Measurements from ENCODE around the gene SEMA4F.
A peak's percentile ranks its signal among the peaks of the same experiment; 100 is the strongest.

The SEMA4F gene

DNA sequence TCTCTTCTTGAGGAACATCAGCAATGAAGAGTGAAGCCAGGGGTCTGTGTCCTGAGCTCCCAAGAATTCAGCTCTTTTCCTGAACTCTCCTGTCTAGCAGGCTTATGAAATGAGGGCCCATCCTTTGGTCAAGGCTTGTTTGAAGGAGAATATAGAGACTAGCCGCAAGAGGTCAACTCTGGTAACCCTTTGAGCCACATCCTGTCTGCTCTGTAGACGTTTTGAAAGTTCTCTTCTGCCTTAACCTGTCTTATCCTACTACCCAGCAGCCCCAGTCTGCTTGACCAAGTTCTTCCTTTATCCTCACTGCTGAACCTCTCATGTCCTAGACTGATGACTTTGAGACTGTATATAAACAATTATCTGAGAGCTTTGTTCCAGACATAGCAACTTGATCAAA lies 5.4 kb downstream of the SEMA4F start:
- DNase-seq: no peak

DNA sequence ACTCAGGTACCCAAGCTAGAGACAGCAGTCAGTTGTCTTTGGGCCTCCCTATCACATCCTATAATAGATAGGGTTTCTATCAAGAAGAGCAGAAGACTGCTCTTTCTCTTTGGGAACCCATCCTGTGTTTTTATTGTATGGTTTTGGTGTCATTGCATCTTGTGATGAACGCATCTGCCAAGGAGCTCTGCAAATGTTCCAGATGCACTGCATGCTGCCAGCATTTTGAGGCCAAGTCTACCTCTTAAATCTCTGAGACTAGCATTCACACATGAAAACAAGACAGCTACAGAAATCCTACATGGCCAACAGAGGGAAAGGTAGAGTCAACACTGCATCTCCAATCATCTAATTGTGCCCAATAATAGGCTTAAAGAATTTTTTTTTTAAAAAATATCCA lies 14.0 kb downstream of the SEMA4F start:
- DNase-seq: no peak

DNA sequence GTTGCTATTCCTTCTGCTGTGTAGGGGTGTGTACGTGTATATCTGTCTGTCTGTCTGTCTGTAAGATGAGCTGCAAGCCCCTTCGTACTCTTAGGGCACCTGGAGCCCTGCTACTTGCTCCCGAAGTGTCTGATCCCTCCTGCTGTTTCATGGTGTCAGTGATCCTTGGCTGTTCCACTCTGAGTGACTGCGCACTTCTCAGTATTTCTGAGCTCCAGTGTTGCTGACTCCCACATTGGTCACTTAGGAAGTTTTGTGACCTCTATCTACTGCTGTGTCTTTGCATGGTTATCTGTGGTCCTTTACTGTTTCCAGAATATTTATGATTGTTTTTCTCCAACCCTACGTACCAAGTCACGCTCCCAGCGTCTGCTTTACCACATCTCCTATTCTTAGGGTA lies 16.2 kb downstream of the SEMA4F start:
- no peak for DNase-seq

DNA sequence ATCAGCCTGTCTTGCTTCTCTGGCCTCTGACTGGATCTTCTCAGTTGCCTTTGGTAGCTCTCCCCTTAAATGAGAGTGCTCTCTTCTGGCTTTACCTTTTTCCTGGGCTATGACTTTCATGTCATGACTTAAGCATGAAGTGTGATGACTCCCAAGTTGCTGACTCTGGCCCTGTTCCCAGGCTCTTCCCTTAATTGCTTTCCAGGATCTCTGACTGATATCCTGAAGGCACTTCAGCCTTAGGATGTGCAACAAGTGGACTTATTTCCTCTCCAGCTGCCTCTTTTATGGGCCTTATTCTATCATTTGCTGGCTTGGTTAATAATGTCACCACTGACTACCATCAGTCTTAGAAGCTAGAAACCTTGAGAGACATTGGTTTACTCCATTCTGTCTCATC lies 17.4 kb downstream of the SEMA4F start:
- DNase-seq: no peak

DNA sequence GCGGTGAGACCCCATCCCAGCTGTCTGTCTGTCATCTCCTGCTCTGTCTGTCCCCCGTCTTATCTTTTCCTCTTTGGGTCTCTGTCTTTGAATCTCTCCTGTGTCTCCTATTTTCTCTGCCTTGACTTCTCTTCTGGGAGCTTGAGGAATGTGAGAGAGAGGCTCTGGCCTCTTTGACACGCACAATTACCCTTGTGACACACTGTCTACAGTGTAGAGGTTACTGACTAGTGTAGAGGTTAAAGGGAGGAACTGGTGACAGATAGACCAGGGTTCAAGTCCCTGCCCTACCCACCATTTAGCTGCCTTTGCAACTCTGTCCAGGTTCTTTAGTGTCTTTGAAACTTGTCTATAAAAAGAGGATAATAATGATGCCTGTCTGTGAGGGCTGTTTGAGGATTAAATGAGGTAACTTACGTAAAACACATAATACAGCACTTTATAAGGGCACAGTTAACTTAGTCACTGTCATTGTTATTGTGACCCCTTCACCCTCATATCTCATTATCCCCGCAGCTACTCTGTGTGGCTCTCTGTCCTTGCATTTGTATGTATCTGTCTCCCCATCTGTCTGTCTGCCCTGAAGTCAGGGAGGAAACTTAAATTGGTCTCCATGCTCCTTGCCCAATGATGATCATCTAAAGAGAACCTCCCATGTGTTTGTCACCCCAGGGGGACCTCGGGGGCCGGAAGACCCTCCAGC lies 19.9 kb downstream of the SEMA4F start:
- DNase-seq: no peak

DNA sequence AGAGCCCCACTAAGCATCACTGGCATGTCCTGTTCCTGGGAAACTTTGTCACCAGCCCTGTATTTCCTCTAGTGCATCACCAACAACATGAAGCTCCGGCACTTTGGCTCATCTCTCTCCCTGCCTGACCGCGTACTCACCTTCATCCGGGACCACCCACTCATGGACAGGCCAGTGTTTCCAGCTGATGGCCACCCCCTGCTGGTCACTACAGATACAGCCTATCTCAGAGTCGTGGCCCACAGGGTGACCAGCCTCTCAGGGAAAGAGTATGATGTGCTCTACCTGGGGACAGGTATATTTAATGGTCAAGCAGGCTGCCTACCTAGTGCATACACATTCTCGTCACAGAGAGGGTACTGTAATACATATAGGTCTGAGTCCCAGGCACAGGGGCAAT lies 21.0 kb downstream of the SEMA4F start:
- no peak for DNase-seq

DNA sequence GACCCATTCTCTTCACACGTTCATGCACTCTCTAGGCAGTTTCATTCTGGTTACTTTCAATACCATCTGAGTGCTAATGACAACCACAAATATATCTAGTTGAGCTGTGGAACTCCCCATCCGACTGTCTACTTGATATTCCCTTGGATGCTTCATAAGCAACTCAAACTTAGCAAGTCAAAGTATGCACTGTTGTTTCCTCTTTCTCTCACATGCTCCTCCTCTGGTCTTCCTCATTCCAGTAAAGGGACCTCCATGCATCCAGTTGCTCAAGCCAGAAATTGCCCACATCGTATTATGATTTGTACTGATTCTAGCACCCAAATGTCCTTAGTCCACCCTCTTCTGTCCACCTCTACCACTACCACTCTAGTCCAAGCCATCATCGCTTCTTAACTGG lies 22.3 kb downstream of the SEMA4F start:
- DNase-seq: no peak

DNA sequence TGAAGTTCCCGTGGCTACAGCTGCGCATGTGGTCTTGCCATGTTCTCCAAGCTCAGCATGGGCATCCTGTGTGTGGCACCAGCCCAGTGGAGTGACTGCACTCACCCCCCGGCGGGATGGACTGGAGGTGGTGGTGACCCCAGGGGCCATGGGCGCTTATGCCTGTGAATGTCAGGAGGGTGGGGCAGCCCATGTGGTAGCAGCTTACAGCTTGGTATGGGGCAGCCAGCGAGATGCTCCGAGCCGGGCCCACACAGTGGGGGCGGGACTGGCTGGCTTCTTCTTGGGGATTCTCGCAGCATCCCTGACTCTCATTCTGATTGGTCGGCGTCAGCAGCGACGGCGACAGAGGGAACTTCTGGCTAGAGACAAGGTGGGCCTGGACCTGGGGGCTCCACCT lies 25.6 kb downstream of the SEMA4F start:
- DNase-seq: no peak

DNA sequence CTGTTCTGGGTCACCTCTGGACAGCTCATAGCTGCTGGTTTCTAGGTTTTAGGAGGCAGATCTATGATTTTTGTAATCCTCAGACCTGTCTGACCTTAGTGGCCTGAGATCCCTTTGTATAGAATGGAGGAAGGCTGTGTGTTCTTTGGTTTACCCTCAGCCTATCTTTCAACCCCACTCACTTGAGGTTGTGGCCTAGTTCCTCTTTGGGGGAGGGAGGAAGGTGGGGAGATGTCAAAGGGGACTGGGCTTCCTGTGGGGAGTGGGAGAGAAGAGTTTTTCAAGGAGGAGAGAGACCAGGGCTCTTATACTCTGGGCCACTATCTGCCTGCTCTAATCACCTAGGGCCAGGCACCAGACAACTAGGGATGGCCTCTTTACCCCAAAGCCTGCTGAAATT lies 28.5 kb downstream of the SEMA4F start:
- no peak for DNase-seq

DNA sequence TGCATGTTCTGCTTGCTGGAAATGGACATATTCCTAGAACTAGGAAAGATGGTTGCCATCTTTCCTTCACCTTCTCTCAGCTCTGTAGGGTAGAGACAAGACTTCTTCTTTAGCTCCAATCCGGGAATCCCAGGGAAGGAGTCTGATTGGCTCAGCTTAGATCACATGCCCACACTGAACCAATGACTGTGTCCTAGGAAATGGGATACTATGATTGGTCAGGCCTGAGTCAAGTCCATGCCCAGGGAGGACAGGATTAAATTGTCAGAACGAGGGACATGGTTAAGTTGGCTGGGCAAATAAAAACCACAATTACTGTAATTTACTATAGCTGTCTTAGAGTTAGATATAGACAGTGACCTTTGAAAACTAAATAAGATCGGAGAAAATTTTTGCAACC lies 31.4 kb downstream of the SEMA4F start:
- no peak for DNase-seq

DNA sequence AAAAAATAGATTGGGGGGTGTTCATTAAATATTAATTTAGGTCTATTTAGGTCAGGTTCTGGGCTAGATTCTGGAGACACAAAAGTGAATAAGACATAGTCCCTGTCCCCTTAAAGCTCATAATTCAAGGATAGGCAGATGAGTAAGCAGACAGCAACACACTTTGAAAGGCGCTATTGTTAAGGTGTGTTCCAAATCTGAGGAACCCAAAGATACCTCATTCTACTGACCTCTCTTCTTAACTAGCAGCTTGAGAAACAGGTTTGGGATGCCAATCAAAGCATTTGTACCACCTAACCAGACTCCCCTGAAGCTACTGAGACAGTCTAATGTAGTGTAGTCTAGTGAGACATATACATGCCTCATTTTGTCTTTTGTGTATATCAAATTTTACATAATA lies 34.8 kb downstream of the SEMA4F start:
- DNase-seq: no peak

DNA sequence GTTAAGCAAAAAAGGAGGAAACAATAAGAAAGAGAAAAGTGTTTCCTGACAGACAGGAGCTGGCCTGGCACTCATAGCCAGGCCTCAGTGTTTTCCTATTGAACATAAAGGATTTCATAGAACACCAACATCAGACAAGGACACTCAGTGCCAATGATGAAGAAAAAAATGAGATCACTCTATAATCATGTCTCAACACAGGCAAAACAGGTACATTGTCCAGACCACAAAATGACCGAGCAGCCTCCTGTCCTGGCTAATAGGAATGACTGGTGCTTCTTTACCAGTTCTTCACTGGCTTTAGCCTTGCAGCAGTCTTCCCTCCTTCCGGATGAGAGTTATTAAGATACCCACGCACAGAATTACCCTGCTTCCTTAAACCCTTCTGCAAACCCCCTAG lies 35.6 kb downstream of the SEMA4F start:
- no peak for DNase-seq

DNA sequence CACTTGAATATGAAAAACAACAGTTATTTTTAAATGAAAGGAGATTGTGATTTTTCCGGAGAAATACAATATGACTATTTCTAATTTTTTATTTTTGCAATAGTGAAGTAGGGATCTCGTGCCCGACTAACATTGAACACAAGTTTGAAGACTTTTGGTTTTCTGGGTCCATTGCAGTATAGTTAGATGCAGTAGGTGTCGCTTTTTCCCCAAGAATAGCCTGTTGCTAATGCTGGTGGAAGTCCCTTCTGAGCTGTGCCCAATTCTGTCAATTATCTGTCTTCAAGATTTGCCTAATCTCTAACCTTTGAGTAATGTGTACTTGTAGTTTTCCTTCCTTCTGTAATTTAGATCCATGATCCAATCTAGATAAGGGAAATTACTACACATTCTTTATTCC lies 36.5 kb downstream of the SEMA4F start:
- DNase-seq: peak in 1 of 2 experiments; percentile 67

DNA sequence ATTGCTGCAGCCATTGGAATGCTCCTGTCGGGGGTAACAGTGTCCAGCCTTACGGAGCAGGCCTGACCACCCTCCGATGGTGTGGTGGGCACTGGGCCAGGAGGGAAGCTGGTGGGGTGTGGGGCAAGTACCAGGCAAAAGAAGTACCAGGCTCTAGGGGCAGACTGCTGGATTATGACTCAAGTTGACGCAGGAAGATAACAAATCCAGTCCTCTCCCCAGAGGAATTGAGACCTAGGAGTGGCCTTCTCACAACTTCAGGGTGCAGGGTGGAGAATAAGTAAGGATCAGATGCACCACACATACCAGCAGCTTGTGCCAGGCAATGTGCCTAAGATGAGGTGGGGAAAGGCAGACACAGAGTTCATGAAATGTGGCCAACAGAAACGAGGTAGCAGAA lies 37.9 kb downstream of the SEMA4F start:
- no peak for DNase-seq

DNA sequence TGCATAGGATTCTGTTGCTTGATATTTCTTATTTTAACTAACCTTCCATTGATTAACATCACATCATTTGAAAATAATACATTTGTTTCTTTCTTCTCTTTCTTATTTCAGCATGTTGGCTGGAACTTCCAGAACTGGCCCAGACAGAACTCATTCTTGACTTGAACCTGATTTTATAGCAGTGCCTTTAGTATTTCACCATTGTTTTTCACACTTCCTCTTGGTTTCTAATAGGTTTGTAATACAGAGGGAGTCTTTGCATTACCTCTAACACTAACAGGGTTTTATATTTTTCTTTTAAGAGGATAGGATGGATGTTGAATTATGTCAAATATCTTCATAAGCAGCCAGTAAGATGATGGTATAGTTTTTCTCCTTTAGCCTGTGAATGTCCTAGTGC lies 39.2 kb downstream of the SEMA4F start:
- no peak for DNase-seq

DNA sequence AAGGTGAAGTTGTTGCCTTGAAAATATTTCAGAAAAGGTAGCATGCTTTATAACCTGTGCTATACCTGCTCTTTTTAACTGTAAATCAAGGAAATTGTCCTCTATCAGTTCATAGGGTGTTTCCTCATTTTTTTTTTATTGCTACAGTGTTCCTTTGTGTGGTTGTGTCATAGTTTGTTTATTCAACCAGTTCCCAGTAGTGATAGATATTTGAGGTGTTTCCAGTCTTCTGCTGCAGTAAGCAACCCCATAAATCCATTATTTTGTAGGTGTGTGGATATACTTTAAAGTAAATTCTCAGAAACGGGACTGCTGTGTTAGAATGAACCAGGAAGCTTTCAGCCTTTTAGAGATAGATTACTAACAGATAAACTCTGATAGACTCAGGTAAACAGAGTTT lies 39.6 kb downstream of the SEMA4F start:
- DNase-seq: no peak

DNA sequence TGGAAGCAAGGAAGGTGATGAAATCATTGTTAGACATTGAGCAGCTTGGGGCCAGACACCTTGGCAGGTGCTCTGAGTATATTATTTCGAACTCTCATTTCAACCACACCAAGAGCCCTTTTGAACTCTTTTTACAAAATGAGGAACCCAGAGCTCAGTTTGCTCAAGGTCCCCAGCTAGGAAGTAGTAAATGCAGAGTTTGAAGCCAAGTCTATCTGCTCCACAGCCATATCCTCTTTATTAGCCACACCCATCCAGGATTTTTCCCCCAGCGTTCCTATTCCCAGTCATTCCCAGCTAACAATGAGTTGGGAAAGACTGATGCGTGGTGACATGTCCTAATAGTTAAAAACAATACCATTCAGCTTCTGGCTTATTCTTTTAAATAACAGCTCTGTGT lies 40.2 kb downstream of the SEMA4F start:
- DNase-seq: no peak

DNA sequence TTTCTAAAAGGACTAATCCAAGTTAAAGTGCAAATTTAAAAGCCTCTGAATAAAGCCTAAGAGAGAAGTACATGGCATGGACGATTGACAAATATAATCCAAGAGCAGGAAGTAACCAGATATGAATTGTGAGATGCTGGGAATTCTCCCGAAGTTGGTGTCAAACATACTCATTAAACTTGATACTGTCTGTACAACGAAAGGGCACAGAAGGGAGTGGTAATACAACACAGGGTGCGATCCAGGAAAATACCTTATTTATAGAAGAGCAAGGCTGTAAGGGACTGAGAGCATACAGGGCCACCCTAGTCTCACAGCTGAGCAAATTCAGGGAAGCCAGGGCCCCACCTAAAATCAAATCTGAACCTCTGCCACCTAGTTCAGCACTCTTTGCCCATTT lies 41.6 kb downstream of the SEMA4F start:
- no peak for DNase-seq

DNA sequence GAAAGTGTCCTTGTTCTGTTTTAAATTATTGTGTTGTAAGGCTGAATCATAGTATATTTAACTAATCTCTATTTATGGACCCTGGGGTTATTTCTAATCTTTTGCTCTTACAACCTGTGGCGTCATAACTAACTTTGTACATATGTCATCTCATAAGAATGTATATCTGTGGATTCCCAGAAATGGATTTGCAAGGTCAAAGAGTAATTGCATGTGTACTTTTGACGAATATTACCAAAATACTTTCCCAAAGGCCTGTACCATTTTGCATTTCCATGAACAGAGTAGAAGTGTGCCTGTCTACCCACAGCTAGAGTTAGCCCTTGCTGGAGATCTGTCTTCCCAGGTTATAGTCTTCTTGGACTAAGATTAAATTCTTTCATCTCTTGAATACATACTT lies 42.8 kb downstream of the SEMA4F start:
- DNase-seq: no peak

DNA sequence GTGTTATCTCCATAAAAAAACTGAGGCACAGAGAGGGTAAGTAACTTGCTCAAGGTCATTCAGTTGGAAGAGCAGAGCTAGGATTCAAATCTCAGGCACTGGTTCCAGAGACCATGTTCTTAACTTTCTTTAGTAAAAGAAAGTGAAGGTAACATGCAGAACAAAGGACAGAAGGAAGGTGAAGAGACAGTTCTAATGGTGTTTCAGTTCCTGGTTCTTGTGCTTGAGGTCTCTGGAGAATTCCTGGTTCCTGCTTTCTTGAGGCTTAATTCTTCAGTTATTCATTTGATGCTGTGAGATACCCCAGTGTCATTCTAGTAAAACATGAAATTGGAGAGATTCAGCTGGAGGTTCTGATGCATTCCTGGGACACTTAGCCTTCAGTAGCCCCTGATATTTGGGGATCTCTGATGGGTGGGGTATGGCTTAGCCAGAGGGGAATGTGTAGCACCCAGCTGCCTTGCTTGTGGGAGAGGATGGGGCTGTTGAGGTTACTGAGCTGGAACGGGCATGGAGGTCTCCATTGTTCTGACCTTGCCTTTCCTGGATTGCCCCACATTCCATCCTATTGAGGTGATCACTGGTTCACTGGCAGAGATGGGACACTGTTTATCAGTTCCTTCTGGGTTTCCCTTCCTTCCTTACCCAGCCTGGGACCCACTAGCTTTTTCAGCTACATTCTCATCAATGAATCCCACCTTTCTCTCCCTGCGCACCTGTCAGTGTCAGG lies 46.8 kb downstream of the SEMA4F start:
- no peak for DNase-seq

DNA sequence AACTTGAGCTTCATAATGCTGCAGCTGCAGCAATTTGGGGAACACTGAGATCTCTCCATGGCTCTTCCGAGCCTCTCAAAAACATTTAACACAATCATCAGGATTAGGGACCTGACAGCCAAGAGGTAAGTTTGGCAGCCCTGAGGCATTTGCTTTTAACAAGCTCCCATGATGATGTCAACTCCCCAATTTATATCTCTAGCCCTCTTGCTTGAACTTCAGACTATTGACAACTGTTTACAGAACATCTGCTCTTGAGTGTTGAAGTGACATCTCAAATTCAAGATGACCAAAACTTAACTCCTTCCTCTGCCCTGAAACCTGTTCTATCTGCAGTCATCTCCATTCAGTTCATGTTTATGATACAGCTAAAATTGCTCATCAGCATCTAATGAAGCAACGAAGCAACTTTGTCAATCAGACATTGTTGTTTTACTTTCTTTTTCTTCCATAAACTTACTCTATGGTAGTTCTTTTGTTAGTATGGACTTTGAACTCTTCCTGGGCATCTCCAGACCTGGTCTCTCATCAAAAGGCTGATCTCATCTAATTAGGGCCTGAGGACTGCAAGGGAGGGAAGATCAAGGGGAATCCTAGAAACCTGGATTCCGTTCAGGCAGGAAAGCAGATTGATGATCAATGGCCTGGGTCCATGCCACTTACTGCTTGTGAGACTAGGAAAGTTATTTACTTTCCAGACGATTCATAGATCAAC lies 48.1 kb downstream of the SEMA4F start:
- no peak for DNase-seq

DNA sequence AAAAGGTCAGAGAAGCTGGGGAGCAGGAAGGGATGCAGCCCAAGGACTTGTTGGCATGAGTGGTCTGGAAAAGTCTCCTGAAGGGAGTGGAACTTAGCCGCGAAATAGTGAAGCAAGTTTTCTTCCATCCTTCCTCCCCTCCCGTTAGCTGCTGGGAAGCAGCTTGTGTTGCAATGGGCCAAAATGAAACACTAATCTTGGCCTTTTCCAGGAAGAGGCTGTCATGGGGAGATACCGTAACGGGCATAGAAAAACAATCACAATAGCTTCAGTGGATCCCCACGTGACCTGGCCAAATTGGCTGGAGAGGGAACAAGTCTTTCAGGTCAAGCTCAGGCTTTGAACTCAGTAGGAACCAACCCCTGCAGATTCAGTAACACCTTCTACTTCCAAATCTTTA lies 49.3 kb downstream of the SEMA4F start:
- no peak for DNase-seq

DNA sequence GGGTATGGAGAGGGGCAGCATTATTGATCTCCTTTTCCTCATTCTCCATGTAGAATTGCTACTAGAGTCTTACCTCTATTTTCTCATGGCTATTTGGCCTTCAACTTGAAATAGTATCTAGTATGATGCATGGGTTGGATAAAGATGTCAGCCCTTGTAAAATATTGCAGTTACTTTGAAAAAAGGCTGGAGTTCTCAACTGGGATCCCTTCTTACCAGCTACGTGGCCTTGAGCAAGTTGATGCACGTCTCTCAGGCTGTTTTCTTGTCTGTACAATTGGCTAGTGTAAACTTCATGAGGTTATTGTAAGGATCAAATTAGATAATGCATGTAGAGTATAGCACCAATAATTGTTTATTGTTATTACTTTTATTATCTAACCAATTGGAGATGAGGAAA lies 50.2 kb downstream of the SEMA4F start:
- DNase-seq: no peak

DNA sequence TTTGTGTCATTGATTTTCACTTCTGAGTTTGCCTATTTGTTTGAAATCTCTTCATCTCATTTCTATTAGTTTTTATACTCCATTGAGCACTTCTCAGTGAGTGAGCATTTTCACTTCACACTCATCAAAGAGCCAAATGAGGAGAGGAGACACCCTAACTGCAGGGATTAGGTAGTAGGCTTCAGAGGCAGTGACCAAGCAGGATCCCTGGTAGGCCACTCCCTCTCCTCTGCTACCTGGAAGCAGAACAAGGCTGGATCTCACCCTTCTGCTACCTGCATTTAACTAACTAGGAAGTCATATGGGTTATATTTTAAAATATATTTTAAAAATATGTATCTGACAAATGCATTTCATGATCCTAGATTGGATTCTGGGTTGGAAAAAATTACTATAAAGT lies 52.7 kb downstream of the SEMA4F start:
- no peak for DNase-seq

Measured in SW 1271 (cell line).